Smooth muscle cell (in vitro differentiated cells): ENCODE results near the gene BIN2. TPM values are rescaled to one million over a fixed set of nuclear protein-coding genes. Genes with fewer than 3 reads are reported as not detected.
"Not testable (repeated sequence)": the region's sequence is repeated elsewhere in the genome, so short reads cannot be mapped to it uniquely, and the experiment has no call there.

Source experiments
- DNase-seq: peaks from one replicate; lab custom pipeline; 2025; ENCODE audit not compliant: unreplicated experiment; lab: John Stamatoyannopoulos, UW
- H2AFZ ChIP-seq: fragments of 200-600 bp; sonication (generic); 2 replicates; pipeline ENCODE4 v1.6.0; 2016; ENCODE audit warnings: antibody characterized with exemption, low read depth, mild to moderate bottlenecking
- H3F3A ChIP-seq: fragments of 200-600 bp; sonication (generic); 2 replicates; pipeline ENCODE4 v1.6.0; 2017; ENCODE audit warnings: antibody characterized with exemption, low read depth
- H3K27ac ChIP-seq: fragments of 200-600 bp; sonication (generic); 2 replicates; pipeline ENCODE4 v1.5.1; 2016; ENCODE audit warnings: low read depth, mild to moderate bottlenecking
- H3K27me3 ChIP-seq: fragments of 200-600 bp; sonication (generic); 2 replicates; pipeline ENCODE4 v1.6.1; 2016; ENCODE audit warnings: low read depth, mild to moderate bottlenecking
- H3K36me3 ChIP-seq: fragments of 200-600 bp; sonication (generic); 2 replicates; pipeline ENCODE4 v1.5.1; 2016; ENCODE audit warnings: low read depth
- H3K4me1 ChIP-seq: fragments of 200-600 bp; sonication (generic); 2 replicates; pipeline ENCODE4 v1.5.1; 2016; ENCODE audit warnings: low read depth
- H3K4me2 ChIP-seq: fragments of 200-600 bp; sonication (generic); 2 replicates; pipeline ENCODE4 v1.6.0; 2016; ENCODE audit warnings: mild to moderate bottlenecking
- H3K4me3 ChIP-seq: fragments of 200-600 bp; sonication (generic); 2 replicates; pipeline ENCODE4 v1.5.1; 2016; ENCODE audit warnings: mild to moderate bottlenecking
- H3K79me2 ChIP-seq: fragments of 200-600 bp; sonication (generic); 2 replicates; pipeline ENCODE4 v1.6.0; 2016; ENCODE audit warnings: low read depth, mild to moderate bottlenecking
- H3K9ac ChIP-seq: fragments of 200-600 bp; sonication (generic); 2 replicates; pipeline ENCODE4 v1.6.0; 2016; ENCODE audit warnings: low read depth
- H3K9me3 ChIP-seq: fragments of 200-600 bp; sonication (generic); replicated peaks from 2 replicates; pipeline ENCODE4 v1.5.1; 2016; ENCODE audit warnings: low read depth
- H4K20me1 ChIP-seq: fragments of 200-600 bp; sonication (generic); 2 replicates; pipeline ENCODE4 v1.6.0; 2016; ENCODE audit warnings: low read depth
- CTCF ChIP-seq: fragments of 200-600 bp; sonication (generic); IDR thresholded peaks from 2 replicates; pipeline ENCODE4 v1.5.1; 2017; ENCODE audit warnings: borderline replicate concordance, mild to moderate bottlenecking, antibody characterized with exemption; ENCODE audit not compliant: insufficient read depth, poor library complexity, severe bottlenecking
- WGBS: methylation state at CpG from one replicate; pipeline ENCODE4 v1.1.7; 2016; ENCODE audit warnings: low lambda C conversion rate; 5-methylcytosine and 5-hydroxymethylcytosine counted together
- polyA plus RNA-seq: library from polyadenylated mRNA; unstranded; fragments of >200 nt; fragmentation: Nextera tagmentation; extraction: Ambion mirVana; gene quantifications from 2 replicates; pipeline ENCODE4 v1.2.1, GENCODE V29; 2016
- total RNA-seq: library from RNA; depleted of rRNA; stranded (reverse); fragments of >200 nt; gene quantifications from 2 replicates; pipeline ENCODE4 v1.2.3, GENCODE V29; 2014

The BIN2 gene
- total and polyA plus RNA-seq, 2 experiments from 2014 or later: not detected

- H3K36me3 ChIP-seq: no peaks in the 10 kb centered on the region
- WGBS: 100% methylated on average over 1 of the region's 1 CpG
- no peak overlapping the region for H3K9ac ChIP-seq
- no peak overlapping the region for H3K4me2 ChIP-seq
- no peaks in the 10 kb centered on the region for H3K79me2 ChIP-seq
- no peaks in the 10 kb centered on the region for H3F3A ChIP-seq
- no peak for DNase-seq
- H3K4me1 ChIP-seq: no peaks in the 10 kb centered on the region
- no peaks in the 10 kb centered on the region for H4K20me1 ChIP-seq
- no peaks in the 10 kb centered on the region for H3K9me3 ChIP-seq
- no peak overlapping the region for H2AFZ ChIP-seq
- H3K27me3 ChIP-seq: no peaks in the 10 kb centered on the region
- no peak overlapping the region for H3K27ac ChIP-seq
- no peak for TF ChIP-seq CTCF
- H3K4me3 ChIP-seq: no peak overlapping the region
Measured at GRCh38 chr12:51275088-51275487, 48.9 kb downstream of the BIN2 start.

GRCh38 chr12:51272810-51273209, 51.2 kb downstream of the BIN2 start:
- not testable (repeated sequence) for H3K27me3 ChIP-seq, H4K20me1 ChIP-seq, H3K9ac ChIP-seq, H2AFZ ChIP-seq, H3F3A ChIP-seq, H3K4me2 ChIP-seq, H3K4me3 ChIP-seq, H3K79me2 ChIP-seq, H3K36me3 ChIP-seq, H3K27ac ChIP-seq, H3K4me1 ChIP-seq, DNase-seq, H3K9me3 ChIP-seq
- WGBS: 95% methylated on average over 7 of the region's 7 CpGs

- WGBS: 48% methylated on average over 9 of the region's 9 CpGs
- no peak for DNase-seq
Measured at GRCh38 chr12:51270951-51271518, 52.9 kb downstream of the BIN2 start.

More at GRCh38 chr12:51270951-51271518, 52.9 kb downstream of the BIN2 start:
- peak overlapping the region; percentile 89 for H2AFZ ChIP-seq
- H3F3A ChIP-seq: no peaks in the 10 kb centered on the region
- no peaks in the 10 kb centered on the region for H3K4me1 ChIP-seq
- no peaks in the 10 kb centered on the region for H3K27me3 ChIP-seq
- no peaks in the 10 kb centered on the region for H3K36me3 ChIP-seq
- H3K27ac ChIP-seq: peak overlapping the region; percentile 38
- no peak overlapping the region for H3K9ac ChIP-seq
- H3K4me2 ChIP-seq: peak overlapping the region; percentile 89
- H3K9me3 ChIP-seq: no peaks in the 10 kb centered on the region
- no peak for TF ChIP-seq CTCF
- H4K20me1 ChIP-seq: no peaks in the 10 kb centered on the region
- no peaks in the 10 kb centered on the region for H3K79me2 ChIP-seq
- H3K4me3 ChIP-seq: peak overlapping the region; percentile 81
